HEK293 (cell line): ENCODE results near the gene MAGI2.

ENCODE experiments used
- CTCF ChIA-PET: fragments of 350-600 bp; formaldehyde crosslinking; extraction: SDS; loops from one replicate; lab custom pipeline; 2021; ENCODE audit warnings: antibody characterized with exemption; lab: Yijun Ruan, JAX
- POLR2A ChIA-PET: fragments of 300-600 bp; formaldehyde crosslinking; extraction: SDS; loops from one replicate; lab custom pipeline; 2020; ENCODE audit warnings: antibody characterized with exemption, inconsistent platforms; lab: Yijun Ruan, JAX
- H3K27ac ChIP-seq: fragments of 200-500 bp; sonication (Bioruptor generic); 2 replicates; pipeline ENCODE4 v1.5.1; 2014; ENCODE audit warnings: low read depth, low read length, control low read depth, inconsistent platforms; ENCODE audit errors: extremely low read depth
- H3K36me3 ChIP-seq, 2 experiments: fragments of 200-500 bp in 1 of 2; sonication (Bioruptor generic) in 1 of 2; 1 replicate in 1 of 2; 2 replicates in 1 of 2; pipeline ENCODE4 v1.5.1; 2014 to 2017; ENCODE audit warnings: inconsistent platforms in 2 of 2, low read length in 2 of 2; ENCODE audit not compliant: control insufficient read depth in 2 of 2, insufficient read depth in 1 of 2
- H3K4me1 ChIP-seq: fragments of 200-500 bp; sonication (Bioruptor generic); 2 replicates; pipeline ENCODE4 v1.5.1; 2014; ENCODE audit warnings: mild to moderate bottlenecking, low read length, inconsistent platforms; ENCODE audit not compliant: control insufficient read depth, insufficient read depth
- H3K4me3 ChIP-seq: 2 replicates; pipeline ENCODE4 v1.5.1; 2011; ENCODE audit warnings: low read depth, mild to moderate bottlenecking, control low read depth, low read length, moderate library complexity
- H3K9me3 ChIP-seq: fragments of 200-500 bp; sonication (Bioruptor generic); 2 replicates; pipeline ENCODE4 v1.5.1; 2014; ENCODE audit warnings: low read depth, low read length, inconsistent platforms; ENCODE audit not compliant: control insufficient read depth, insufficient read depth
- BCL11B ChIP-seq: fragments of 450-650 bp; formaldehyde crosslinking; IDR thresholded peaks from 2 replicates; pipeline ENCODE4 v1.5.1; 2016; ENCODE audit warnings: low read depth, missing biosample characterization, missing genetic modification characterization
- HOXA7 ChIP-seq: sonication (generic); formaldehyde crosslinking; IDR thresholded peaks from 2 replicates; pipeline ENCODE4 v1.8.1; 2022; ENCODE audit warnings: missing genetic modification reagents, borderline replicate concordance
- IKZF3 ChIP-seq: fragments of 450-650 bp; IDR thresholded peaks from 2 replicates; pipeline ENCODE4 v1.5.0; 2018; ENCODE audit warnings: missing biosample characterization, mild to moderate bottlenecking, missing genetic modification characterization, moderate library complexity
- KLF16 ChIP-seq: fragments of 450-650 bp; formaldehyde crosslinking; IDR thresholded peaks from 2 replicates; pipeline ENCODE4 v1.5.1; 2017; ENCODE audit warnings: missing biosample characterization, missing genetic modification characterization
- MEIS1 ChIP-seq: sonication (generic); formaldehyde crosslinking; IDR thresholded peaks from 2 replicates; pipeline ENCODE4 v1.8.1; 2022; ENCODE audit warnings: missing genetic modification reagents, mild to moderate bottlenecking, borderline replicate concordance
- PRDM6 ChIP-seq: fragments of 450-650 bp; formaldehyde crosslinking; IDR thresholded peaks from 2 replicates; pipeline ENCODE4 v1.5.1; 2017; ENCODE audit warnings: missing biosample characterization, missing genetic modification characterization
- TRIM28 ChIP-seq: IDR thresholded peaks from 2 replicates; pipeline ENCODE4 v1.6.1; 2011; ENCODE audit warnings: low read length, control low read depth, borderline replicate concordance
- ZBTB10 ChIP-seq: fragments of 450-650 bp; formaldehyde crosslinking; IDR thresholded peaks from 2 replicates; pipeline ENCODE4 v1.5.1; 2016; ENCODE audit warnings: missing biosample characterization, missing genetic modification characterization
- ZBTB17 ChIP-seq: fragments of 450-650 bp; formaldehyde crosslinking; IDR thresholded peaks from 2 replicates; pipeline ENCODE4 v1.5.1; 2016; ENCODE audit warnings: missing biosample characterization, missing genetic modification characterization
- ZBTB7A ChIP-seq: fragments of 450-650 bp; formaldehyde crosslinking; IDR thresholded peaks from 2 replicates; pipeline ENCODE4 v1.5.1; 2016; ENCODE audit warnings: low read depth, missing biosample characterization, missing genetic modification characterization
- ZNF112 ChIP-seq: fragments of 450-650 bp; formaldehyde crosslinking; IDR thresholded peaks from 2 replicates; pipeline ENCODE4 v1.5.0; 2017; ENCODE audit warnings: missing biosample characterization, missing genetic modification characterization
- ZNF138 ChIP-seq: fragments of 450-650 bp; formaldehyde crosslinking; IDR thresholded peaks from 2 replicates; pipeline ENCODE4 v1.5.1; 2016; ENCODE audit warnings: missing biosample characterization, missing genetic modification characterization, borderline replicate concordance
- ZNF157 ChIP-seq: fragments of 450-650 bp; formaldehyde crosslinking; IDR thresholded peaks from 2 replicates; pipeline ENCODE4 v1.5.1; 2016; ENCODE audit warnings: missing biosample characterization, missing genetic modification characterization
- ZNF280C ChIP-seq: fragments of 450-650 bp; formaldehyde crosslinking; IDR thresholded peaks from 2 replicates; pipeline ENCODE4 v1.5.1; 2016; ENCODE audit warnings: missing biosample characterization, missing genetic modification characterization
- ZNF549 ChIP-seq: fragments of 450-650 bp; IDR thresholded peaks from 2 replicates; pipeline ENCODE4 v1.5.1; 2018; ENCODE audit warnings: missing biosample characterization, missing genetic modification characterization, mild to moderate bottlenecking, inconsistent platforms, moderate library complexity
- ZNF555 ChIP-seq: fragments of 450-650 bp; formaldehyde crosslinking; conservative IDR thresholded peaks from 2 replicates; pipeline ENCODE4 v1.5.1; 2017; ENCODE audit warnings: missing biosample characterization, mild to moderate bottlenecking, missing genetic modification characterization, inconsistent platforms
- ZNF596 ChIP-seq: fragments of 450-650 bp; IDR thresholded peaks from 2 replicates; pipeline ENCODE4 v1.5.0; 2018; ENCODE audit warnings: missing biosample characterization, mild to moderate bottlenecking, missing genetic modification characterization, moderate library complexity
- ZNF626 ChIP-seq: fragments of 450-650 bp; sonication (Bioruptor Pico); formaldehyde crosslinking; IDR thresholded peaks from 2 replicates; pipeline ENCODE4 v1.5.1; 2018; ENCODE audit warnings: missing biosample characterization, missing genetic modification characterization, inconsistent platforms
- ZNF645 ChIP-seq: fragments of 450-650 bp; formaldehyde crosslinking; IDR thresholded peaks from 2 replicates; pipeline ENCODE4; 2016; ENCODE audit warnings: missing biosample characterization, missing genetic modification characterization
- ZNF664 ChIP-seq: fragments of 450-650 bp; formaldehyde crosslinking; IDR thresholded peaks from 2 replicates; pipeline ENCODE4 v1.5.1; 2016; ENCODE audit warnings: missing biosample characterization, missing genetic modification characterization
- TF ChIP-seq, protein P1 (sequence below): fragments of 450-650 bp; formaldehyde crosslinking; IDR thresholded peaks from 2 replicates; pipeline ENCODE4 v1.5.1; 2016; ENCODE audit warnings: missing biosample characterization, missing genetic modification characterization

The MAGI2 gene

DNA sequence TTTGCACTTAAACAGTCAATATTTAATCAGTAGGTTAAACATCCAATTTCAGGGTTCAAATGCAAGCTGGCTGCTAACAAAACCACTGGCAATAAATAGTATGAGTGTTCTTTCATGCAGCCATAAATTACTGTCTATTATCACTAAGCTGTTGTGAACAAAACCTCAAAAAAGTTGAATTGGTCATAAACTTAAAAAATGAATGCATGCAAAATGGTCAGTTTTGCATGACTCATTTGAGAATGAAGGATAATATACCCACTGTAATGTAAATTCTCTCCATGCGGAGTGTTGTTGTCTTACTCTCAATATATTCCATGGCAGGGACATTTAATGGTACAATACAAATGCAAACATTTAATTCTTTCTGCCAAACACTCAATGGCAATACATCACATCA is 226.4 kb downstream of the MAGI2 start:
- H3K27ac ChIP-seq = no peak overlapping the region
- TF ChIP-seq ZNF157 (tag by site-specific recombination) (no peak), PRDM6 (tag by site-specific recombination) (peak; percentile 81), ZNF626 (tag by site-specific recombination) (no peak)
- ChIA-PET CTCF (interaction anchor here (0.7 kb wide), 1 partner anchor 265 kb away, joined by 3 read pairs; no protein-coding TSS in a partner anchor), POLR2A (no interaction called here)
- no peaks in the 10 kb centered on the region for H3K36me3 ChIP-seq
- H3K9me3 ChIP-seq = no peaks in the 10 kb centered on the region
- H3K4me1 ChIP-seq = 0 out of 2 replicates have a peak, but pooled peaks cover 3% of the 10 kb centered on the region
- no peak overlapping the region for H3K4me3 ChIP-seq

GRCh38 chr7:79221211-79221610 is 232.3 kb downstream of the MAGI2 start:
- H3K36me3 ChIP-seq = no peaks in the 10 kb centered on the region
- CTCF ChIA-PET = interaction anchor here (0.7 kb wide), 1 partner anchor 631 kb away, joined by 4 read pairs; no protein-coding TSS in a partner anchor

More at GRCh38 chr7:79221211-79221610, 232.3 kb downstream of the MAGI2 start:
- Histone ChIP-seq H3K4me3 (no peak overlapping the region), H3K27ac (no peak overlapping the region), H3K4me1 (no peaks in the 10 kb centered on the region), H3K9me3 (no peaks in the 10 kb centered on the region)
- TF ChIP-seq ZNF664 (tag by site-specific recombination) (no peak), BCL11B (tag by site-specific recombination) (no peak), ZNF555 (tag by site-specific recombination) (no peak), ZBTB17 (tag by site-specific recombination) (no peak), ZNF596 (no peak), KLF16 (tag by site-specific recombination) (no peak), ZNF138 (tag by site-specific recombination) (no peak), ZBTB7A (tag by site-specific recombination) (no peak), ZNF549 (tag by site-specific recombination) (no peak), ZNF112 (tag by site-specific recombination) (no peak), TRIM28 (no peak), ZBTB10 (no peak), HOXA7 (CRISPR knock-in tag) (no peak), ZNF280C (tag by site-specific recombination) (no peak), IKZF3 (tag by site-specific recombination) (no peak), ZNF645 (tag by site-specific recombination) (no peak), MEIS1 (CRISPR knock-in tag) (no peak)
- TF ChIP-seq, protein P1, sequence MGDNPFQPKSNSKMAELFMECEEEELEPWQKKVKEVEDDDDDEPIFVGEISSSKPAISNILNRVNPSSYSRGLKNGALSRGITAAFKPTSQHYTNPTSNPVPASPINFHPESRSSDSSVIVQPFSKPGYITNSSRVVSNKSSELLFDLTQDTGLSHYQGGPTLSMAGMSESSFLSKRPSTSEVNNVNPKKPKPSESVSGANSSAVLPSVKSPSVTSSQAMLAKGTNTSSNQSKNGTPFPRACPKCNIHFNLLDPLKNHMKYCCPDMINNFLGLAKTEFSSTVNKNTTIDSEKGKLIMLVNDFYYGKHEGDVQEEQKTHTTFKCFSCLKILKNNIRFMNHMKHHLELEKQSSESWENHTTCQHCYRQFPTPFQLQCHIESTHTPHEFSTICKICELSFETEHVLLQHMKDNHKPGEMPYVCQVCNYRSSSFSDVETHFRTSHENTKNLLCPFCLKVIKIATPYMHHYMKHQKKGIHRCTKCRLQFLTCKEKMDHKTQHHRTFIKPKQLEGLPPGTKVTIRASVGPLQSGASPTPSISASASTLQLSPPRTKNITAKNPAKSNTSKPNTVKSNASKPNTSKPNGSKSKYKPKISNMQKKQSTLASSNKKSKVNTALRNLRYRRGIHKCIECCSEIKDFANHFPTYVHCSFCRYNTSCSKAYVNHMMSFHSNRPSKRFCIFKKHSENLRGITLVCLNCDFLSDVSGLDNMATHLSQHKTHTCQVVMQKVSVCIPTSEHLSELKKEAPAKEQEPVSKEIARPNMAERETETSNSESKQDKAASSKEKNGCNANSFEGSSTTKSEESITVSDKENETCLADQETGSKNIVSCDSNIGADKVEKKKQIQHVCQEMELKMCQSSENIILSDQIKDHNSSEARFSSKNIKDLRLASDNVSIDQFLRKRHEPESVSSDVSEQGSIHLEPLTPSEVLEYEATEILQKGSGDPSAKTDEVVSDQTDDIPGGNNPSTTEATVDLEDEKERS (tag by site-specific recombination) = no peak
- POLR2A ChIA-PET = no interaction called here
